H1 (cell line): ENCODE measurements around the gene EXOSC5. TPM values are rescaled to one million over a fixed set of nuclear protein-coding genes. Genes with fewer than 3 reads are reported as not detected.
A peak's percentile ranks its signal among the peaks of the same experiment; 100 is the strongest.

Experiments
- CTCF ChIA-PET: fragments of 300-600 bp; sonication (Branson Sonifier 250); formaldehyde crosslinking; loops from one replicate; lab custom pipeline; 2021; ENCODE audit not compliant: partially characterized antibody; lab: Charles Lee
- POLR2A ChIA-PET: fragments of 300-600 bp; sonication (Branson Sonifier 250); formaldehyde crosslinking; loops from one replicate; lab custom pipeline; 2021; ENCODE audit warnings: inconsistent platforms; ENCODE audit not compliant: partially characterized antibody; lab: Charles Lee
- DNase-seq, 2 experiments: peaks; one replicate each; pipeline versions ENCODE4 v3.0.0 to v3.0.0-alpha.2; 2010 to 2022; ENCODE audit warnings: low spot score in 2 of 2, low read depth in 1 of 2, mixed read lengths in 1 of 2
- FAIRE-seq: peaks from 2 replicates; lab custom pipeline; 2011; peaks lifted over from hg19 to GRCh38; lab: Jason Lieb, UNC
- H2AFZ ChIP-seq: 2 replicates; pipeline ENCODE4 v1.8.1; 2012; ENCODE audit warnings: low read length, inconsistent platforms
- H2AK5ac ChIP-seq: 2 replicates; pipeline ENCODE4 v1.6.1; 2013; ENCODE audit warnings: low read depth, low read length
- H2BK120ac ChIP-seq: replicated peaks from 2 replicates; pipeline ENCODE3; 2013; ENCODE audit warnings: low read depth, low read length, inconsistent platforms
- H2BK12ac ChIP-seq: 2 replicates; pipeline ENCODE4 v1.6.1; 2013; ENCODE audit warnings: low read depth, low read length
- H2BK15ac ChIP-seq: 2 replicates; pipeline ENCODE4 v1.6.1; 2013; ENCODE audit warnings: low read length
- H2BK20ac ChIP-seq: 2 replicates; pipeline ENCODE4 v1.6.1; 2013; ENCODE audit warnings: low read length
- H2BK5ac ChIP-seq: 2 replicates; pipeline ENCODE4 v1.6.1; 2013; ENCODE audit warnings: low read depth, low read length
- H3K14ac ChIP-seq: 2 replicates; pipeline ENCODE4 v1.6.1; 2013; ENCODE audit warnings: inconsistent platforms; ENCODE audit not compliant: insufficient read length
- H3K18ac ChIP-seq: 2 replicates; pipeline ENCODE4 v1.6.1; 2013; ENCODE audit warnings: low read length; ENCODE audit errors: extremely low read depth
- H3K23ac ChIP-seq: 2 replicates; pipeline ENCODE4 v1.6.1; 2013; ENCODE audit warnings: inconsistent platforms; ENCODE audit not compliant: insufficient read length
- H3K23me2 ChIP-seq: 2 replicates; pipeline ENCODE4 v1.6.1; 2013; ENCODE audit warnings: low read depth, low read length
- H3K27ac ChIP-seq: 2 replicates; pipeline ENCODE4 v1.6.1; 2011; ENCODE audit warnings: low read depth, low read length, inconsistent platforms
- H3K27me3 ChIP-seq, 4 experiments: replicated peaks in 1 of 4; 1 replicate in 1 of 4; 2 replicates in 3 of 4; pipeline versions ENCODE4 v1.6.1 to v1.8.1; 2011 to 2013; ENCODE audit warnings: low read length in 3 of 4, mild to moderate bottlenecking in 3 of 4, inconsistent platforms in 2 of 4, mixed read lengths in 2 of 4, moderate library complexity in 1 of 4; ENCODE audit not compliant: control insufficient read depth in 3 of 4, insufficient read depth in 3 of 4; ENCODE audit errors: extremely low read depth in 1 of 4
- H3K36me3 ChIP-seq, 4 experiments: 2 replicates each; pipeline versions ENCODE4 v1.6.1 to v1.8.1; 2011 to 2013; ENCODE audit warnings: mild to moderate bottlenecking in 4 of 4, low read length in 3 of 4, moderate library complexity in 2 of 4, control low read depth in 1 of 4, inconsistent platforms in 1 of 4; ENCODE audit not compliant: insufficient read depth in 4 of 4, control insufficient read depth in 2 of 4
- H3K4ac ChIP-seq: replicated peaks from 2 replicates; pipeline ENCODE3; 2013; ENCODE audit warnings: low read length, low read depth, mixed read lengths, inconsistent platforms; ENCODE audit not compliant: insufficient read length
- H3K4me1 ChIP-seq, 4 experiments: replicated peaks in 1 of 4; 1 replicate in 1 of 4; 2 replicates in 3 of 4; pipeline versions ENCODE4 v1.6.1 to v1.8.1; 2011 to 2013; ENCODE audit warnings: low read length in 3 of 4, inconsistent platforms in 2 of 4, mixed read lengths in 1 of 4; ENCODE audit not compliant: insufficient read depth in 4 of 4, control insufficient read depth in 3 of 4
- H3K4me2 ChIP-seq, 2 experiments: 2 replicates each; pipeline versions ENCODE4 v1.6.1 to v1.8.1; 2011 to 2013; ENCODE audit warnings: low read depth in 2 of 2, low read length in 2 of 2, control low read depth in 1 of 2, inconsistent platforms in 1 of 2, mild to moderate bottlenecking in 1 of 2; ENCODE audit not compliant: insufficient read depth in 1 of 2
- H3K4me3 ChIP-seq, 4 experiments: fragments of 200-600, 300-600 bp in 1 of 4; sonication (generic), shearing (Covaris generic), sonication (Bioruptor Twin) in 1 of 4; 2 replicates each; pipeline versions ENCODE4 v1.5.1 to v1.8.1; 2011 to 2016; ENCODE audit warnings: low read length in 4 of 4, low read depth in 3 of 4, control low read depth in 2 of 4, inconsistent platforms in 2 of 4, mild to moderate bottlenecking in 2 of 4, mixed read lengths in 1 of 4, moderate library complexity in 1 of 4; ENCODE audit not compliant: insufficient read depth in 2 of 4; ENCODE audit errors: extremely low read depth in 1 of 4
- H3K56ac ChIP-seq: replicated peaks from 2 replicates; pipeline ENCODE3; 2013; ENCODE audit warnings: low read depth, mild to moderate bottlenecking, mixed read lengths, low read length, inconsistent platforms; ENCODE audit not compliant: insufficient read length
- H3K79me1 ChIP-seq: 2 replicates; pipeline ENCODE4 v1.6.1; 2013; ENCODE audit warnings: low read depth, low read length, control low read depth
- H3K79me2 ChIP-seq, 2 experiments: 2 replicates each; pipeline versions ENCODE4 v1.6.1 to v1.8.1; 2012 to 2013; ENCODE audit warnings: low read length in 2 of 2, mild to moderate bottlenecking in 2 of 2, inconsistent platforms in 1 of 2; ENCODE audit not compliant: insufficient read depth in 2 of 2, control insufficient read depth in 1 of 2
- H3K9ac ChIP-seq, 4 experiments: replicated peaks in 1 of 4; 1 replicate in 1 of 4; 2 replicates in 3 of 4; pipeline versions ENCODE4 v1.6.1 to v1.8.1; 2011 to 2013; ENCODE audit warnings: low read depth in 3 of 4, low read length in 3 of 4, control low read depth in 2 of 4, mild to moderate bottlenecking in 2 of 4, moderate library complexity in 2 of 4, inconsistent platforms in 1 of 4; ENCODE audit errors: extremely low read depth in 1 of 4
- H3K9me3 ChIP-seq, 2 experiments: 2 replicates each; pipeline versions ENCODE4 v1.6.1 to v1.8.1; 2012 to 2013; ENCODE audit warnings: mild to moderate bottlenecking in 2 of 2, moderate library complexity in 2 of 2, control low read depth in 1 of 2, inconsistent platforms in 1 of 2, low read depth in 1 of 2, low read length in 1 of 2, mixed read lengths in 1 of 2; ENCODE audit not compliant: insufficient read depth in 2 of 2
- H4K20me1 ChIP-seq, 2 experiments: replicated peaks in 1 of 2; 2 replicates each; pipeline versions ENCODE3 to v1.8.1; 2011 to 2013; ENCODE audit warnings: inconsistent platforms in 2 of 2, low read length in 2 of 2, mild to moderate bottlenecking in 1 of 2; ENCODE audit not compliant: insufficient read depth in 2 of 2, control insufficient read depth in 1 of 2
- H4K5ac ChIP-seq: 2 replicates; pipeline ENCODE4 v1.6.1; 2013; ENCODE audit warnings: low read length, low read depth, mixed read lengths, inconsistent platforms; ENCODE audit not compliant: insufficient read length
- H4K8ac ChIP-seq: 2 replicates; pipeline ENCODE4 v1.8.0; 2013; ENCODE audit warnings: mild to moderate bottlenecking, moderate library complexity, low read length, inconsistent platforms; ENCODE audit not compliant: insufficient read depth; ENCODE audit errors: extremely low read depth
- H4K91ac ChIP-seq: replicated peaks from 2 replicates; pipeline ENCODE3; 2013; ENCODE audit warnings: low read length, mixed read lengths, inconsistent platforms; ENCODE audit not compliant: insufficient read length
- CTCF ChIP-seq, 3 experiments: IDR thresholded peaks; 1 replicate in 2 of 3; 2 replicates in 1 of 3; pipeline versions ENCODE4 v1.5.1 to v1.6.1; 2011; ENCODE audit warnings: low read length in 3 of 3, mild to moderate bottlenecking in 3 of 3, inconsistent platforms in 2 of 3, low read depth in 1 of 3, moderate library complexity in 1 of 3; ENCODE audit not compliant: insufficient read depth in 1 of 3; ENCODE audit errors: control extremely low read depth in 1 of 3
- POLR2A ChIP-seq, 2 experiments: IDR thresholded peaks; 1 replicate in 1 of 2; 2 replicates in 1 of 2; pipeline ENCODE4 v1.6.1; 2011; ENCODE audit warnings: low read depth in 2 of 2, low read length in 2 of 2, mild to moderate bottlenecking in 2 of 2; ENCODE audit errors: control extremely low read depth in 1 of 2
- RXRA ChIP-seq: IDR thresholded peaks from 2 replicates; pipeline ENCODE4 v1.6.1; 2011; ENCODE audit warnings: low read depth, mild to moderate bottlenecking, low read length, moderate library complexity; ENCODE audit not compliant: insufficient read depth
- SP4 ChIP-seq: IDR thresholded peaks from 2 replicates; pipeline ENCODE4 v1.6.1; 2012; ENCODE audit warnings: low read length, inconsistent platforms
- WGBS, 2 experiments: shearing (Covaris generic) in 1 of 2; methylation state at CpG; one replicate each; pipeline versions ENCODE4 v1.1.6 to v1.1.7; 2013 to 2015; ENCODE audit warnings: low lambda C conversion rate in 2 of 2, mixed read lengths in 2 of 2, inconsistent platforms in 1 of 2, low coverage in 1 of 2, missing lambda C conversion rate in 1 of 2; ENCODE audit not compliant: insufficient replicate concordance in 2 of 2, insufficient coverage in 1 of 2, insufficient read length in 1 of 2; ENCODE audit errors: extremely low coverage in 1 of 2, missing lambda C conversion rate in 1 of 2; 5-methylcytosine and 5-hydroxymethylcytosine counted together
- polyA plus RNA-seq, 7 experiments: library from polyadenylated mRNA; depleted of rRNA in 3 of 7; stranded (reverse) in 5 of 7; unstranded in 2 of 7; fragments of >200 nt in 5 of 7; fragments of 200-250 nt in 2 of 7; gene quantifications; 1 replicate in 5 of 7; 2 replicates in 1 of 7; 4 replicates in 1 of 7; pipeline versions ENCODE4 v1.2.1 to v1.2.3, GENCODE V29; 2011 to 2013; ENCODE audit warnings: missing spikeins in 2 of 7, mixed read lengths in 2 of 7
- total RNA-seq: library from RNA; stranded (reverse); fragmentation: NEBNext Ultra II Directional; extraction: Animal tissue kit (Norgen Biotek cat#: 25700); gene quantifications from 2 replicates; pipeline ENCODE4 v1.2.1, GENCODE V29; 2021

Gene EXOSC5
- total and polyA plus RNA-seq, 2 of the 8 experiments (the other 6 are each of a cell fraction or from before 2014, with no cell fraction given), result 56.2 to 92.8 TPM

- Histone ChIP-seq H2BK20ac (no peak overlapping the region), H4K5ac (no peak overlapping the region), H3K9ac (no peak overlapping the region), H2AFZ (no peak overlapping the region), H3K18ac (no peak overlapping the region), H4K20me1 (peaks cover 0 to 2% of the 10 kb centered on the region in 2 experiments), H3K4ac (no peak overlapping the region), H2AK5ac (no peak overlapping the region), H2BK15ac (no peak overlapping the region), H2BK12ac (no peak overlapping the region), H3K4me3 (no peak overlapping the region)
- TF ChIP-seq SP4, result no peak
- TF ChIP-seq CTCF (IDR thresholded peaks at IDR 0.05; ENCODE audit: control extremely low read depth in 1 of 3, insufficient read depth in 1 of 3, low read depth in 1 of 3, low read length in 3 of 3), result peak in 1 of 3 experiments; percentile 6; a peak in 1 of 4 replicates
- TF ChIP-seq RXRA, result no peak
- peak in 1 of 2 experiments; percentile 38; a peak in 1 of 3 replicates for TF ChIP-seq POLR2A (IDR thresholded peaks at IDR 0.05; ENCODE audit: control extremely low read depth in 1 of 2, low read depth in 2 of 2, low read length in 2 of 2)
- TF ChIP-seq, all 59 proteins: peak for 2
- DNase-seq, result no peak
- ChIA-PET CTCF (interaction anchor here (1.3 to 20.4 kb wide), 4 partner anchors 9 to 127 kb away, joined by 3 to 364 read pairs (median 14); no protein-coding TSS in a partner anchor), POLR2A (interaction anchor here (1.2 to 6.4 kb wide), 7 partner anchors 10 to 74 kb away, joined by 3 to 87 read pairs (median 9); partner anchors contain the start of genes B3GNT8 and B9D2)
- Histone ChIP-seq H2BK120ac (no peak overlapping the region), H4K91ac (no peak overlapping the region), H3K79me2 (peaks cover 0 to 8% of the 10 kb centered on the region in 2 experiments; a peak in 1 of 4 replicates), H3K36me3 (peaks cover under 1 to 11% (median 5%) of the 10 kb centered on the region in 4 experiments; a peak in 5 of 8 replicates), H3K27me3 (no peaks in the 10 kb centered on the region), H3K14ac (no peak overlapping the region), H3K23me2 (peaks cover 2% of the 10 kb centered on the region; the same call in 1 of the 2 replicates), H3K4me1 (no peaks in the 10 kb centered on the region), H2BK5ac (no peak overlapping the region), H3K9me3 (no peaks in the 10 kb centered on the region), H3K56ac (no peak overlapping the region), H3K79me1 (0 out of 2 replicates have a peak, but pooled peaks cover 4% of the 10 kb centered on the region), H3K23ac (no peak overlapping the region), H3K4me2 (no peak overlapping the region; a peak in 1 of 4 replicates), H4K8ac (no peak overlapping the region), H3K27ac (no peak overlapping the region)
- WGBS, 2 experiments, result 87% methylated on average over 7 of the region's 7 CpGs; no CpG with 5 or more reads in 1 of the 2 experiments
- no peak for FAIRE-seq
Observed at GRCh38 chr19:41437944-41438574, 40.9 kb upstream of the EXOSC5 start.
